Measurements from ENCODE around the gene ZNF396. TPM values are rescaled to one million over a fixed set of nuclear protein-coding genes. Genes with fewer than 3 reads are reported as not detected.

Gene ZNF396
- total RNA-seq, 1 donor from 2014 or later, result 2.2 TPM

DNA sequence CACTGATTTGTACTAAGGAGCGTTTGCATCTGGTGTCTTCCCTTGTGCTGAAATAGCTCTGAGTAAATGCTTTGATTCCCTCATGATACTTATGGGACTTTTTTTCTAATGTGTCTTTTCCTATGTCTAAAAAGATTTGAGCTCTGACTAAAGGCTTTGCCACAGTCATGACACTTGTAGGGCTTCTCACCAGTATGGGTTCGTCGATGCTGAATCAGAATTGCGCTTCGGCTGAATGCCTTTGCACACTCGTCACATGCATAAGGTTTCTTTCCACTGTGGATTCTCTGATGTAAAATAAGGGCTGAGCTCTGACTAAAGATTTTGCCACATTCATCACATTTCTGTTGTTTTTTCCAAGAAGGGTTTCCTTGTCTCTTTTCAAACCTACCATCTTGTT, 8.0 kb downstream of the ZNF396 start:
- no peak overlapping the region for H3K4me2 ChIP-seq
- Mint-ChIP-seq H3K27ac (no peak overlapping the region), H3K9me3 (no peaks in the 10 kb centered on the region), H3K27me3 (ENCODE audit: insufficient read depth, low read depth) (no peaks in the 10 kb centered on the region), H3K36me3 (peaks cover 1% of the 10 kb centered on the region), H3K4me3 (no peak overlapping the region), H3K4me1 (no peaks in the 10 kb centered on the region)
- no peak overlapping the region for H2AFZ ChIP-seq (replicated peaks)
- H4K20me1 ChIP-seq (ENCODE audit: low read depth), result no peaks in the 10 kb centered on the region
- no peak for TF ChIP-seq EZH2phosphoT487 (IDR thresholded peaks at IDR 0.05)
- no peak for TF ChIP-seq EZH2 (IDR thresholded peaks at IDR 0.05)
- TF ChIP-seq, protein P1, sequence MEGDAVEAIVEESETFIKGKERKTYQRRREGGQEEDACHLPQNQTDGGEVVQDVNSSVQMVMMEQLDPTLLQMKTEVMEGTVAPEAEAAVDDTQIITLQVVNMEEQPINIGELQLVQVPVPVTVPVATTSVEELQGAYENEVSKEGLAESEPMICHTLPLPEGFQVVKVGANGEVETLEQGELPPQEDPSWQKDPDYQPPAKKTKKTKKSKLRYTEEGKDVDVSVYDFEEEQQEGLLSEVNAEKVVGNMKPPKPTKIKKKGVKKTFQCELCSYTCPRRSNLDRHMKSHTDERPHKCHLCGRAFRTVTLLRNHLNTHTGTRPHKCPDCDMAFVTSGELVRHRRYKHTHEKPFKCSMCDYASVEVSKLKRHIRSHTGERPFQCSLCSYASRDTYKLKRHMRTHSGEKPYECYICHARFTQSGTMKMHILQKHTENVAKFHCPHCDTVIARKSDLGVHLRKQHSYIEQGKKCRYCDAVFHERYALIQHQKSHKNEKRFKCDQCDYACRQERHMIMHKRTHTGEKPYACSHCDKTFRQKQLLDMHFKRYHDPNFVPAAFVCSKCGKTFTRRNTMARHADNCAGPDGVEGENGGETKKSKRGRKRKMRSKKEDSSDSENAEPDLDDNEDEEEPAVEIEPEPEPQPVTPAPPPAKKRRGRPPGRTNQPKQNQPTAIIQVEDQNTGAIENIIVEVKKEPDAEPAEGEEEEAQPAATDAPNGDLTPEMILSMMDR (IDR thresholded peaks at IDR 0.05), result no peak
- no peaks in the 10 kb centered on the region for H3K27me3 ChIP-seq
- H3F3A ChIP-seq (ENCODE audit: low read depth), result no peaks in the 10 kb centered on the region
- H3K9me3 ChIP-seq (ENCODE audit: low read depth), result no peaks in the 10 kb centered on the region
- no peak overlapping the region for H3K27ac ChIP-seq
- DNase-seq (ENCODE audit: low spot score), result no peak
- no peaks in the 10 kb centered on the region for H3K36me3 ChIP-seq
- H3K79me2 ChIP-seq (ENCODE audit: low read depth), result no peaks in the 10 kb centered on the region
- H3K4me3 ChIP-seq, result no peak overlapping the region
- no peaks in the 10 kb centered on the region for H3K4me1 ChIP-seq
- H3K9ac ChIP-seq, result no peak overlapping the region

GRCh38 chr18:35368595-35368994, 8.5 kb downstream of the ZNF396 start:
- no peak for DNase-seq (ENCODE audit: low spot score)
- Mint-ChIP-seq H3K27me3 (ENCODE audit: insufficient read depth, low read depth) (no peaks in the 10 kb centered on the region), H3K27ac (no peak overlapping the region), H3K4me1 (no peaks in the 10 kb centered on the region), H3K36me3 (no peaks in the 10 kb centered on the region), H3K9me3 (no peaks in the 10 kb centered on the region), H3K4me3 (no peak overlapping the region)
- no peaks in the 10 kb centered on the region for H3F3A ChIP-seq (ENCODE audit: low read depth)
- H3K36me3 ChIP-seq, result no peaks in the 10 kb centered on the region
- no peaks in the 10 kb centered on the region for H3K79me2 ChIP-seq (ENCODE audit: low read depth)
- H3K9me3 ChIP-seq (ENCODE audit: low read depth), result no peaks in the 10 kb centered on the region
- no peak overlapping the region for H2AFZ ChIP-seq (replicated peaks)
- no peaks in the 10 kb centered on the region for H3K4me1 ChIP-seq
- no peak for TF ChIP-seq EZH2phosphoT487 (IDR thresholded peaks at IDR 0.05)
- TF ChIP-seq EZH2 (IDR thresholded peaks at IDR 0.05), result no peak
- TF ChIP-seq, protein P1 (IDR thresholded peaks at IDR 0.05), result no peak
- no peak overlapping the region for H3K9ac ChIP-seq
- H3K27me3 ChIP-seq, result no peaks in the 10 kb centered on the region
- H3K27ac ChIP-seq, result no peak overlapping the region
- no peaks in the 10 kb centered on the region for H4K20me1 ChIP-seq (ENCODE audit: low read depth)
- no peak overlapping the region for H3K4me3 ChIP-seq
- H3K4me2 ChIP-seq, result no peak overlapping the region

GRCh38 chr18:35362531-35362930, 14.6 kb downstream of the ZNF396 start:
- no peaks in the 10 kb centered on the region for H3K9me3 ChIP-seq (ENCODE audit: low read depth)
- H3K4me3 Mint-ChIP-seq, result no peak overlapping the region
- H3K9ac ChIP-seq, result no peak overlapping the region
- DNase-seq (ENCODE audit: low spot score), result no peak
- H3K27me3 ChIP-seq, result no peaks in the 10 kb centered on the region
- H3F3A ChIP-seq (ENCODE audit: low read depth), result no peaks in the 10 kb centered on the region
- H3K27ac Mint-ChIP-seq, result no peak overlapping the region
- peaks cover 7% of the 10 kb centered on the region for H3K4me1 Mint-ChIP-seq
- H3K4me2 ChIP-seq, result no peak overlapping the region
- no peaks in the 10 kb centered on the region for H3K36me3 Mint-ChIP-seq
- H3K9me3 Mint-ChIP-seq, result peaks cover 4% of the 10 kb centered on the region
- TF ChIP-seq, protein P1 (IDR thresholded peaks at IDR 0.05), result no peak
- TF ChIP-seq EZH2 (IDR thresholded peaks at IDR 0.05), result no peak
- no peak overlapping the region for H3K27ac ChIP-seq
- no peaks in the 10 kb centered on the region for H3K79me2 ChIP-seq (ENCODE audit: low read depth)
- no peaks in the 10 kb centered on the region for H3K36me3 ChIP-seq
- no peak overlapping the region for H2AFZ ChIP-seq (replicated peaks)
- no peaks in the 10 kb centered on the region for H3K27me3 Mint-ChIP-seq (ENCODE audit: insufficient read depth, low read depth)
- no peaks in the 10 kb centered on the region for H3K4me1 ChIP-seq
- no peaks in the 10 kb centered on the region for H4K20me1 ChIP-seq (ENCODE audit: low read depth)
- no peak overlapping the region for H3K4me3 ChIP-seq

Measured in neural progenitor cell (in vitro differentiated cells).